HEK293T (cell line): ENCODE measurements around the gene MRAS.

Experiments used
- CTBP1 ChIP-seq: fragments of 450-650 bp; IDR thresholded peaks from 2 replicates; pipeline ENCODE4 v1.6.1; 2016; ENCODE audit warnings: borderline replicate concordance
- FOXM1 ChIP-seq: fragments of 450-650 bp; IDR thresholded peaks from 2 replicates; pipeline ENCODE4 v1.6.1; 2017; ENCODE audit warnings: mild to moderate bottlenecking, borderline replicate concordance
- HDGF ChIP-seq: fragments of 450-650 bp; IDR thresholded peaks from 2 replicates; pipeline ENCODE4 v1.6.1; 2017; ENCODE audit warnings: antibody characterized with exemption, borderline replicate concordance

DNA sequence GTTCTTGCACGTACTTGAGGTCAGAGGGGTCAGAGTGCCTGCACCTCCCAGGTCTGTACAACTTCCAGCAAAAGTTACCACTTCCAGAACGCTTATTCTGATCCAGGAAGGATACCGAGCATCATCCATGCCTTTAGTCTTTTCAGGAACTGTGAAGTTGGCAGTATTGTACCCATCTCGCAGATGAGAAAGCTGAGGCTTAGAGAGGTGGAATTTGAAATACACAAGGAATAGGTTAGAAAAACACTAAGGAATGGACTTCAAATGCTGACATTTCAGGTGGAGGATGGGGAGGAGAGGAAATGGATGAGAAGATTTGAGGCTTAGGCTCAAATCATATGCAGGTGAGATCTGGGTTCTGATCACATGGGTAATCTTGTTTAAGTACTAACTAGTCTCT is 97.3 kb downstream of the MRAS start:
- TF ChIP-seq HDGF (no peak), FOXM1 (no peak), CTBP1 (no peak)
